Transverse colon (tissue), 3 donors: Measurements from ENCODE around the gene MAN1A2.

Experiments
- CTCF ChIP-seq, 5 experiments: fragments of 200-600 bp in 3 of 5; fragments of 450-650 bp in 2 of 5; sonication (generic) in 3 of 5; IDR thresholded peaks; 1 replicate in 2 of 5; 2 replicates in 3 of 5; pipeline ENCODE4 v1.5.1; 2016 to 2017; ENCODE audit warnings: antibody characterized with exemption in 5 of 5, inconsistent platforms in 3 of 5, mild to moderate bottlenecking in 2 of 5, moderate library complexity in 1 of 5
- EP300 ChIP-seq: sonication (generic); formaldehyde crosslinking; IDR thresholded peaks from one replicate; pipeline ENCODE4 v1.6.1; 2017; ENCODE audit warnings: antibody characterized with exemption, low read depth
- POLR2A ChIP-seq: fragments of 450-650 bp; IDR thresholded peaks from one replicate; pipeline ENCODE4 v1.6.1; 2016; ENCODE audit warnings: antibody characterized with exemption, mild to moderate bottlenecking, moderate library complexity

DNA sequence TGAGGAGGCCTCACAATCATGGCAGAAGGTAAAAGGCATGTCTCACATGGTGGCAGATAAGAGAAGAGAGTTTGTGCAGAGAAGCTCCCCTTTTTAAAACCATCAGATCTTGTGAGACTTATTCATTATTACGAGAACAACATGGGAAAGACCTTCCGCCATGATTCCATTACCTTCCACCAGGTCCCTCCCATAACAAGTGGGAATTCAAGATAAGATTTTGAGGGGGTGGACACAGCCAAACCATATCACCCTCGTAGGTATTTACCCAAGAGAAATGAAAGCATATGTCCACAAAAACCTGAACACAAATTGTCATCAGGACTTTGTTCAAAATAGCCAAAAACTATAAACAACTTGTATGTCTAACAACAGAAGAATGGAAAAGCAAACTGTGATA is 192.7 kb downstream of the MAN1A2 start:
- TF ChIP-seq EP300: no peak
- TF ChIP-seq CTCF (IDR thresholded peaks at IDR 0.05): no peak
- TF ChIP-seq POLR2A: no peak
